Effector memory CD4-positive, alpha-beta T cell (primary cell): Measurements from ENCODE around the gene UBE2I.
"Not testable (repeated sequence)": the region's sequence is repeated elsewhere in the genome, so short reads cannot be mapped to it uniquely, and the experiment has no call there.

Source experiments
- DNase-seq, 3 donors: peaks; one replicate each; pipeline ENCODE4 v3.0.0-alpha.2; 2020
- H3K27ac ChIP-seq: 2 replicates; pipeline ENCODE4 v1.7.0; 2013; ENCODE audit warnings: mild to moderate bottlenecking, low read length, moderate library complexity; ENCODE audit not compliant: insufficient read depth, poor library complexity, severe bottlenecking
- H3K27me3 ChIP-seq: replicated peaks from 2 replicates; pipeline ENCODE4 v1.7.0; 2013; ENCODE audit warnings: mild to moderate bottlenecking, low read length; ENCODE audit not compliant: insufficient read depth, control insufficient read depth, poor library complexity, severe bottlenecking
- H3K36me3 ChIP-seq: 2 replicates; pipeline ENCODE4 v1.7.0; 2013; ENCODE audit warnings: mild to moderate bottlenecking, low read length, moderate library complexity; ENCODE audit not compliant: control insufficient read depth, insufficient read depth
- H3K4me1 ChIP-seq: 2 replicates; pipeline ENCODE4 v1.7.0; 2013; ENCODE audit warnings: low read length, mild to moderate bottlenecking; ENCODE audit not compliant: control insufficient read depth, insufficient read depth, poor library complexity, severe bottlenecking
- H3K4me3 ChIP-seq: 2 replicates; pipeline ENCODE4 v1.7.0; 2013; ENCODE audit warnings: low read length, low read depth, mild to moderate bottlenecking; ENCODE audit not compliant: insufficient read depth, poor library complexity, severe bottlenecking
- H3K9me3 ChIP-seq: 2 replicates; pipeline ENCODE4 v1.7.0; 2013; ENCODE audit warnings: mild to moderate bottlenecking, low read length, moderate library complexity; ENCODE audit not compliant: control insufficient read depth

UBE2I gene

GRCh38 chr16:1328136-1328535 lies 18.7 kb downstream of the UBE2I start:
- not testable (repeated sequence) for H3K4me3 ChIP-seq, H3K27me3 ChIP-seq, H3K9me3 ChIP-seq, DNase-seq, H3K27ac ChIP-seq
- Histone ChIP-seq H3K4me1 (peaks cover 22% of the 10 kb centered on the region), H3K36me3 (peaks cover 21% of the 10 kb centered on the region)

DNA sequence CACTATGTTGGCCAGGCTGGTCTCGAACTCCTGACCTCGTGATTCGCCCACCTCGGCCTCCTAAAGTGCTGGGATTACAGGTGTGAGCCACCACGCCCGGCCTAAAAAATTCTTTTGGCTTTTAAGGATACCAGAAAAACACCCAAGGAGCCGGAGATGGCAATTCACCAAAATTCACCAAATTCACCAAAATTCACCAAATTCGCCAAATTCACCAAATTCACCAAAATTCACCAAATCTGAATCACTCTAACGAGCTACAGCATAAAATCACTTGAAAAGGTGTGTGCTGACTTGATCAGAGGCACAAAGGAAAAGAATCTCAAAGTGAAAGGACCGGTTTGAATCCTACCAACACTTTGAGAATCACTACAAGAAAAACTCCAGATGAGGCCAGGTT lies 19.5 kb downstream of the UBE2I start:
- H3K9me3 ChIP-seq, H3K27ac ChIP-seq, DNase-seq, H3K4me3 ChIP-seq: not testable (repeated sequence)
- H3K27me3 ChIP-seq: peaks cover 16% of the 10 kb centered on the region
- peaks cover 12% of the 10 kb centered on the region for H3K36me3 ChIP-seq
- H3K4me1 ChIP-seq: peaks cover 28% of the 10 kb centered on the region

- H3K4me3 ChIP-seq: no peak overlapping the region
- H3K4me1 ChIP-seq: peaks cover 35% of the 10 kb centered on the region
- H3K36me3 ChIP-seq: no peaks in the 10 kb centered on the region
- DNase-seq: no peak
- no peak overlapping the region for H3K27ac ChIP-seq
- peaks cover 23% of the 10 kb centered on the region for H3K27me3 ChIP-seq
- no peaks in the 10 kb centered on the region for H3K9me3 ChIP-seq
These were observed 21.0 kb downstream of the UBE2I start for GRCh38 chr16:1330260-1330914.

DNA sequence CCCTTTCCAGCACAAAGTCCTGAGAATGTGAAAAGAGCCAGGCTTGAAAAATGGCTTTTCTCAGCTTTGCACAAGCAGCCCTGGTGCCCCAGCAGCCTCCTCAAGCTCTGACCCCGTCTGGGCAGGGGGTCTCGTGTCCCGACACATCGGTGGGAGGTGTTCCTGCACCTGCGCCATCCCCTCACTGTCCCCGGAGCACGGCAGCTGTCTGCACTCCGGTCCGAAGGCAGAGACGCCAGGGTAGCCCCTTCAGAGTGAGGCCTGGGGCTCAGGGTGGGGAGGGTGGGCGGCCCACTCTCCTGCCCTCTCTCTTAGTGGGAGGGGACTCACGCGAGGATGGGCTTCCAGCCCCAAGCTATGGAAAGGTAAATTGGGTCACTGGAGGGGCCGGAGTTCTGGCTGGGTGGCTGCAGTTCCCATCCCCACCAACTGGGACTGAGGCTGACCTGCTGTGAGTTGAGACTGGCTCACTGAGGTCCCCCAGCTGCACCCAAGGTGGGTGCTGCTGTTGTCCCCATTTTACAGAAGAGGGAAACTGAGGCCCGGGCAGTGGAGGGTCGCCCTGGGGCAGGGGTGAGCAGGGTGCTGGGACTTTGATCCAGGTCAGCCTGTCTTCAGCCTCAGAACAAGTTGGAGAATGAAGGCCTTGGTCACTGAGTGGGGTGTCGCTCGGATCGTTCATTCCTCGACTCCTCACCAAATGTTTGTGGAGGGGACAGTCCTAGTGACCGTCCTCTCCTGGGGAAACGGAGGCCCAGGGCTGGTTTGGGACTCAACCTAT lies 21.7 kb downstream of the UBE2I start:
- Histone ChIP-seq H3K27me3 (peaks cover 23% of the 10 kb centered on the region), H3K4me1 (peaks cover 35% of the 10 kb centered on the region), H3K4me3 (peak overlapping the region; percentile 48), H3K27ac (peak overlapping the region; percentile 28), H3K9me3 (no peaks in the 10 kb centered on the region), H3K36me3 (no peaks in the 10 kb centered on the region)
- no peak for DNase-seq

DNA sequence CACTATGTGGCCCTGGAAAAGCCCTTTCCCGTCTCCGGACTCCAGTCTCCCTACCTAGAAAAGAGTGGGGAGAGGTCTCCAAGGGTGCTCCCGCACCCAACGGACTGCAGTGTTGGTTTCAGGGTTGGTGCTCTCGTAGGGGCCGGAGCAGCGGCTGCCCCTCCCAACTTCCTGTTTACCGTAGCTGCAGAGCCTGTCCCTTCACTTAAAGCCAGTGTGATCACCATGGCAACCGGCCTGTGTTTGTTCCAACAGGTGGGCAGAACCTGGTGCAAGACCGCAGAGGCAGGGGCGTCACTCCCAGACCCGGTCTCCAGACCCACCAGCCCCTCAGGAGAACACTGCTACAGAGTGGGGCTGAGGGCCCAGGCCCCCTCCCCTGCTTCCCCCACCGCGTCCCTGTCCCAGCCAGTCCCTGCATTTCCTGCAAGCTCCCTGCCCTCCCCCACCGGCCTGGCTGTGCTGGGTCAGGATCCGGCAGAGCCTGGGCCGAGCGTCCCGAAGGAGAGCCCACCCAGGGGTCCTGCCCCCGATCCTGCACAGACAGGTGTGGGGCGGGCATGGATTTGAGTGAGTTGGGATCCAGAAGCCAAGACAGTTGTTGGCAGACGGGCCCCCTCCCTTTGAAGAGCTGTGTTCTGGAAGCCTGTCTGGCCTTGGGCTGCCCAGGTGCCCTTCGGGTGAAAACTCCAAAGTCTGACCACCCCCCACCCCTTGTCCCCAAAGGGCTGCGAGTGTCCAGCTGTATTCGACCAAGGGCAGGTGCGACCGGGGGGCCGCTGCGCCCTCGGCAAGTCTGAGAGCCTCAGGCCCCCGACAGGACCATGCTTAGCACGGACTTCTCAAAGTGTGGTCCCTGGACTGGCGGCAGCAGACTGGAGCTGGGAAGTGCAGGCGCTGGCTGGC lies 22.5 kb downstream of the UBE2I start:
- no peaks in the 10 kb centered on the region for H3K36me3 ChIP-seq
- H3K27ac ChIP-seq: peak overlapping the region; percentile 28
- peaks cover 35% of the 10 kb centered on the region for H3K4me1 ChIP-seq
- DNase-seq: peak; percentile 26 to 41 (median 26)
- peak overlapping the region; percentile 48 for H3K4me3 ChIP-seq
- H3K27me3 ChIP-seq: peaks cover 23% of the 10 kb centered on the region
- no peaks in the 10 kb centered on the region for H3K9me3 ChIP-seq

GRCh38 chr16:1332618-1333148 lies 23.2 kb downstream of the UBE2I start:
- H3K4me3 ChIP-seq: peak overlapping the region; percentile 48

DNA sequence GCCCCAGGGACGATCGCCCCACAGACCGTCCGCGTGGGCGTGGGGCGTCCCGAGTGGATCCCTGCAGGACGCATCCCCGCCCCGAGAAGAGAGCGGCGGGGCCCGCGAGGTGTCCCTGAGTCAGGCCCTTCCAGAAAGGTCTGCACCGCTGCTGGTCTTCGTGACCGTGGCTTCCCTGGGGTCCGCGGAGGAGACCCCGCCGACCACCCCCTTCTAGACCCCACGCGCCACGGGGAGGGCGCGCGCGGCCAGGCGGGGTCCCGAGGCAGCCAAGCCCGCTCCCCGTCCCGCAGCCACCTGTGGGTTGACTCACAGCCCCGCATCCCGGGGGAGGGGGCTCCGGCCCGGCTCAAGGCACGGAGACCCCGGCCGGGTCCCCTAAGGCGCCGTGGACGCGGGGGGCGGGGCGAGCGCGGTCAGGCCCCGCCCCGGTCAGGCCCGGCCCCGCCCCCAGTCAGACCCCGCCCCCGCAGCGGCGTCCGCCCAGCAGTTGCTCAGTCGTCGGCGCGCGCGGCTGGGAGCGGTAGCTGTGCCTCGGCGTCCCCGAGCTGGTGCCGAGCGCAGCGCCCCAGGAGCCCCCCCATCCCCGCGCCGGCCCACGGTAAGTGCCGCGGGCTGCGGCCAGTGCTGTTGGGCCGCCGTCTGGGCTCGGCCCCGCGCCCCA lies 23.8 kb downstream of the UBE2I start, which contains the start of gene BAIAP3:
Gene BAIAP3, plus strand, starts transcription at position 497 of the 664 bp plus-strand sequence. CDS start 4,905 bp downstream, outside the sequence.
- no peaks in the 10 kb centered on the region for H3K9me3 ChIP-seq
- no peaks in the 10 kb centered on the region for H3K36me3 ChIP-seq
- peak; percentile 27 to 44 (median 37) for DNase-seq
- H3K27me3 ChIP-seq: peaks cover 23% of the 10 kb centered on the region
- H3K4me3 ChIP-seq: peak within 1 kb of the TSS; percentile 48
- no peak within 1 kb of the TSS for H3K27ac ChIP-seq
- peaks cover 35% of the 10 kb centered on the region for H3K4me1 ChIP-seq

More at GRCh38 chr16:1332618-1333148, 23.2 kb downstream of the UBE2I start:
- Histone ChIP-seq H3K27me3 (peaks cover 23% of the 10 kb centered on the region), H3K9me3 (no peaks in the 10 kb centered on the region), H3K36me3 (no peaks in the 10 kb centered on the region), H3K27ac (no peak overlapping the region), H3K4me1 (peaks cover 35% of the 10 kb centered on the region)
- DNase-seq: no peak

DNA sequence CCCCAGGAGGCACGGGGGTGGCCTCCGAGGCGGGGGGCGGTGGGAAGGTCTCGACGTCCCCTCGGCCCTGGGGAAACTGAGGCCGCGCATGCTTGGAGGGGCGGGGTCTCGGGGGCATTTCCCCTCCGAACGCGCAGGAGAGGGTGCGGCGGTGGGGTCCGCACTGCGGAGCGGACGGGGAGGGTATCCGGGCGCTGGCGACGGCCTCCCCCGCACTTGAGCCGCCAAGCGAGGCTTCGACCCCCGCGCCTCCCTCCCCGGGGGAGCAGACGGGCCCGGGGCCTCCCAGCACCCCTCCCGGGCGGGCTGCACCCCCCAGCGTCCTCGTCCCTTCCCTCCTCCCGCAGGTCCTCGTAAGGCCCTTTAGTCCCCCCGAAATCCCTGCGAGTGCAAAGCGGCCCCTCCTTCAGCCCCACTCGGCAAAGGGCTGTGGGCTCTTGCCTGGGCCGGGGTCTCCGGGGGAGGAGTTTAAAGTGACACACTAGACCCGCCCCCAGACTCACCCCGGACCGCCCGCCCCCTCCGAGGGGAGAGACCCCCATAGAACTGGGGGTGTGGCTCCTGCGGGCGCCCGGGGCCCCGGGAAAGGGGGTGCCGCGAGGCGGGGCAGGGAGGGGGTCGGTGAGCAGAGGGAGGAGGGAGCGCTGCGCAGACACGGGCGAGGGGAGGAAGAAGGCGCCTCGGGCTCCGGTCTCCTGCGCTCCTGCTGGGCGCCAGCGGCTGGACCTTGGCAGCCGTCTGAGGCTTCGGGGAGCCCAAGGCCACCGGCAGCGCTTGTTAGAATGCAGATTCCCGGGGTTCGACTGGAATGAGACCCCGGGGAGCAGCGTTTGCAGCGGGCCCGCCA lies 24.6 kb downstream of the UBE2I start:
- Histone ChIP-seq H3K4me3 (peak overlapping the region; percentile 45), H3K27me3 (peaks cover 23% of the 10 kb centered on the region), H3K36me3 (no peaks in the 10 kb centered on the region), H3K27ac (no peak overlapping the region), H3K4me1 (peaks cover 35% of the 10 kb centered on the region), H3K9me3 (no peaks in the 10 kb centered on the region)
- DNase-seq: no peak
